HG02938 (cell line): Measurements from ENCODE around the gene GALNT17.
"Not testable (repeated sequence)": the region's sequence is repeated elsewhere in the genome, so short reads cannot be mapped to it uniquely, and the experiment has no call there.

Experiments
- ATAC-seq: cut with Tn5 transposase; IDR thresholded peaks from one replicate; pipeline ENCODE4 v1.9.1; 2021; ENCODE audit warnings: mild to moderate bottlenecking, moderate library complexity; ENCODE audit not compliant: unreplicated experiment

GALNT17 gene

DNA sequence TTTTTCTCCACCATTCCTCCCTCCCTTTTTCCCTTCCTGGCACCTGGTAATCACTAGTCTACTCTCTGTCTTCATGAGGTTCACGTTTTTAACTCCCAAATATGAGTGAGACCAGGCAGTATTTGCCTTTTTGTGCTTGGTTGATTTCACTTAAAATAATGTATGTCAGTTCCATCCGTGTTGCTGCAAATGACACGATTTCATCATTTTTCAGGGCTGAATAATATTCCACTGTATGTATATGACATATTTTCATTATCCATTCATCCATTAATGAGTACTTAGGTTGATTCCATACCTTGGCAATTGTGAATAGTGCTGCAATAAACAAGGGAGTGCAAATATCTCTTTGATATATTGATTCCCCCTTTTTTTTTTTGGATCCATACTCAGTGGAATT, 25.8 kb downstream of the GALNT17 start:
- ATAC-seq: no peak

DNA sequence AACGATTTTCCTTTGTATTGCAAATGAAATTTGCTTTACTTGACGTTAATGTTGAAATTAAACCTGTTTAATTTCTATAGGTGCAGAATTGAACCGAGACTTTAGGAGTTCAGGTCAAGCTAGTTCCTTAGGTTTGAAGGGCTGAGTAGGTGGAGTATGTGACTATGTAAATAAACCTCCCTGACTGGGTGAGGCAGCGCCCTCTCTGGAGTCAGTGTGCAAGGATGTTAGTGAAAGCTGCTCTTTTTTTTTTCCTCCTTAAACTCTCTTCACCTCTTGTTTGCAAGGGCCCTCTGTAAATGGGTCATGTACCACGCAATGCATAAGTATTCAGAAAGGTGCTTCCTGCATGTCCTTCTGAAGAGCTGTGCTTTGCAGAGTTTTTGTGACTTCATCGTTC, 33.8 kb downstream of the GALNT17 start:
- no peak for ATAC-seq

DNA sequence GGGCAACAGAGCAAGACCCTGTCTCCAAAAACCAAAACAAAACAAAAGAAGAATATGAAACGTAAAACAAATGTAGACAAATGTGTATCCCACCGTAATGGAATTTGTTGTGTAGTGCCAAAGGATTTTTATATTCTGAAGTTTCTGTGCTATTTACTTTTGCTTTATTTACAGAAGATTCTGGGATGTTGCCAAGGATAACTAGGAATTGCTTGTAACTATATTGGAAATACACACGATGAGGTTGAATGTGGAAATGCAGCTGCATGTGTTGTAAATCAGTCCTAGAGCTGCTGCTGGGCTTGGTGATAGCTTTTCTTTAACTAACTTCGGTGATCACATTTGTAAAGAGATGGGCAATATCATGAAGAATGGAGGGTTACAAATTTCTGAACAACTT, 39.5 kb downstream of the GALNT17 start:
- ATAC-seq: no peak

DNA sequence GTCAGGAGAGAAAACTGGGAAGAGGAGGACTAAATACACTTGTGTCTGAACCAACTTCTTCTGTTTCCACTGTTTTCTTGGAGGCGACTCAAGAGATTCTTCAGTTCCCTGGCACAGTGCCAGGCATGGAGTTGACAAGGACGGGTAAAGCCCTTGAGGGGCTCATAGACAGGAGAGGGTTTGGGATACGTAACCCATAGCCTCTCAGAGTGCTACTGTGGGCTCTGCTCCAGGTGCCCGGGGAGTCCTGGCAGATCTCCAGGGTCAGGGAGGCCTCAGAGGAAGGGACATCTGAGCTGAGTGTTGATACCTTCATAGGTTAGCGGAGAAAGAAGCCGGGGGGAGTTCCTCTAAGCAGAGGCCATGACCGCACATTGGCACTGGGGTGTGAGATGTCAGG, 42.0 kb downstream of the GALNT17 start:
- no peak for ATAC-seq

DNA sequence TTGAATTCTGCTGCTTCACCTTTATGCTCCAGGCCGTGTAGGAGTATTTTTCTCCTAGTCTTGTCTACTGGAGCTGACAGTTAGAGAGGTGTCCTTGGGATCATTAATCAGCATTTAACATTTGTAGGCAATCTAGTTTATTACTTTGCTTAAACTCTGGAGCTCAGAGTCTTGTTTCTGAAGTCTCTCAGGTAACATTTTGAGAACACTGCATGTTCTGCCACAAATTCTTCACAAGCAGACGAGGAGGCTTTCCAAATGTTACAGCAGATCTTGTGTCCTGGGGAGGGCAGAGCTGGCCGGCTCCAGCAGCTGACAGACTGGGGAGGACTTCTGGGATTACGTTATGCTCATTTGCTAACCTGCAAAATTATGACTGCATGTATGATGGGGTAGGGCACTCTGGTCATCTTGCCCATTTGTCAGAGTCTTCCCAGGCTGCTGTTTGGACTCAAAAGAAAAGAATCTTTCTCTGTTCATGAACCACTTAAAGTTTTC, 50.5 kb downstream of the GALNT17 start:
- no peak for ATAC-seq

DNA sequence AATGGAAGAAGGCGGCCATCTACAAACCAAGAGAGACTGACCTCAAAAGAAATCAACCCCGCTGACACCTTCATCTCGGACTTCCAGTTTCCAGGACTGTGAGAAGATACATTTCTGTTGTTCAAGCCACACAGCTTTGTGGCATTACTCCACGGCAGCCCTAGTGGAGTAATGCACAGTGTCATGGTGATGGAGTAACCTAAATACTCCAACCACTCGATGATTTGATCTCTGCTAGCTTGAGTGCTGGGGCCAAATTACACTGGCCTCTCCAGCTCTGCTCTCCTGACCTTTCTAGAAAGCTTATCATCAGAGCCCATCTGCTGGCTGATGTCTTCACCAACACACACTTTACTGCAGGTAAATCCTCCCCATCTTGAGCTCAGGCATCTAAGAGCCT, 52.2 kb downstream of the GALNT17 start:
- ATAC-seq: no peak

DNA sequence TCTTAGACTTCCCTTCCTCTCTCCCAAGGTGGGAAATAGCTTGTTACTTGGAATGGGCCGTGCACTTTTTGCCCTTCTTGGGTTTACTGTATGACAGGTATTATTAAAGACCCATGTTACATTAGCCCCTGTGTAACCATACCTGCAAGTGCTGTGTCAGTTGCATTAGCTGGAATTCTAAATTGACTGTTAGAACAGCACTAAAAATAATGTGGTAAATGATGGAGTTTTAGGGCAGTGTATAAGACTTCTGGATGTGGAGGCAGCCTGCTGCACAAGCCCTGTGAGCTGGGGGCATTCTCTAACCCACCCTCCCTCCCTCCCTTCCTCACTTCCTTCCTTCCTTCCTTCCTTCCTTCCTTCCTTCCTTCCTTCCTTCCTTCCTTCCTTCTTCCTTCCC, 52.7 kb downstream of the GALNT17 start:
- no peak for ATAC-seq

DNA sequence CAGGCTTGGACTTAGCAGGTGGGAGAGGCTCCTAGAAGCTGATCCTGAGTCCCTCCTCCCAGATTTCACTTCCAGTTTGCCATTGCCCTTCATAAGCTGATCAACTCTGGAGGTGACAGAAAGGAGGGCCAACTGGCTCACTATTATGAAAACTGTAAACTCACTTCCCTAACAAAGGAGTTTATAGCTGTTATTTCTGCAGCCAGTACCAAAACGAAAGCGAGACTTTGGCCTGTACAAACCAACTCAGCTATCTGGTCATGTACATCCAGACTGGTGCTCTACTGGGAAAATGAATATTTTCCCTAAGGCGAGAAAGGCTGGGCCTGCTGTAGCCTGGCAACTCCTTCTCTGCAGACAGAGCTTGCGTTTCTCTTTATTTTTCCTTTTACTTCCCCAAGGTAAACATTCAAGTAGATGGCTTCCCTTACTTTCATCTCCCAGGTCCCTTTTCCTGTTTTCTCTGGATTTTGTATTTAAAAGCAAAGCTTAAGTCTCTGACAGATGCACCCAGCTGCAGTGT, 54.7 kb downstream of the GALNT17 start:
- no peak for ATAC-seq

DNA sequence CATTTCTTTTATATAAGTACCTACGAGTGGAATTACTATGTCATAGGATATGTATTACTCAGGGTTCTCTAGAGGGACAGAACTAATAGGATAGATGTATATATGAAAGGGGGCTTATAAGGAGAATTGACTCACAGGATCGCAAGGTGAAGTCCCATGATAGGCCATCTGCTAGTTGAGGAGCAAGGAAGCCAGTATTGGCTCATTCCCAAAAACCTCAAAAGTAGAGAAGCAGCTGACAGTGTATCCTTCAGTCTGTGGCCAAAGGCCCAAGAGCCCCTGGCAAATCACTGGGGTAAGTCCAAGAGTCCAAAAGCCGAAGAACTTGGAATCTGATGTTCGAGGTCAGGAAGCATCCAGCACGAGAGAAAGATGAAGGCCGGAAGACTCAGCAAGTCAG, 59.8 kb downstream of the GALNT17 start:
- ATAC-seq: no peak

DNA sequence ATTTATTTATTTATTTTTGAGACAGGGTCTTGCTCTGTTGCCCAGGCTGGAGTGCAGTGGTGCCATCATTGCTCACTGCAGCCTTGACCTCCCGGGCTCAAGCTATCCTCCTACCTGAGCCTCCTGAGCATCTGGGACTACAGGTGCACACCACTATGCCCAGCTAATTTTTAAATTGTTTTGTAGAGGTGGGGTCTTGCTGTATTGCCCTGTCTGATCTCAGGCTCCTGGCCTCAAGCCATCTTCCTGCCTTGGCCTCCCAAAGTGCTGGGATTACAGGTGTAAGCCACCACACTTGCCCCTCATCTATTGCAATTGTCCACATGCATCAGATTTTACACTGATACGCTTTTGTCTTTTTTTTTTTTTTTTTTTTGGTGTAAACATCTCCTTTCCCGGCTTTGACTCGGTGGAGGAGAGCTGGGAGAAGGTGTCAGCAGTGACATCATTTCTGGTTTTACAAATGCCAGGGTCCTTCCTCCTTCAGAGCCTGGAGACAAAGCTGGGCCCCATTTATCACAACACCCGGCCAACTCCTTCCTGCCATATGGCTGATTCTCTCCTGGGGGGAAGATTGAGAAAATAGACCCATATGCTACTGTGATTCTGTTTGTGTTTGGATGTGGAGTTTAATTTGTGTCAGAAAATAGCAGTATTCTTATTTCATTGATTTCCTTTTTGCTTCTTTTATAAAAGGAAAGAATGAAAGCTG, 61.3 kb downstream of the GALNT17 start:
- ATAC-seq: no peak

DNA sequence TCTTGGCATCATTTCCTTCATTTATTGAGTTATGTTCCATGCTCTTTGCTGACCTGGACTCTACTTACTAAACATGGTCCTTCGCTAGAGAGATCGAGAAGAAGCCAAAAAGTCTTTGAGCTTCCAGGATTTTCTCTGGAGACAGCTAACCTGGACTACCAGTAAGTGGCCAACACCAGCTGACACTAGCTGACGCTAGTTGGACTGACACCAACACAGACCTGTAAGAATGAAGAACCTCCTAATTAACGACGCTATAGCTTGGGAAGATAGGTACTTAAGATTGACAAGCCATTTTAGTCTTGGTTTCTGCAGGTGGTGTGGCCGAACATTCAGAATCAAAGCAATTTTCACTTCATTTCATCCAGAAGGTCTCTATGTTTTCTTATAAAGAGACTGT, 66.4 kb downstream of the GALNT17 start:
- ATAC-seq: no peak

DNA sequence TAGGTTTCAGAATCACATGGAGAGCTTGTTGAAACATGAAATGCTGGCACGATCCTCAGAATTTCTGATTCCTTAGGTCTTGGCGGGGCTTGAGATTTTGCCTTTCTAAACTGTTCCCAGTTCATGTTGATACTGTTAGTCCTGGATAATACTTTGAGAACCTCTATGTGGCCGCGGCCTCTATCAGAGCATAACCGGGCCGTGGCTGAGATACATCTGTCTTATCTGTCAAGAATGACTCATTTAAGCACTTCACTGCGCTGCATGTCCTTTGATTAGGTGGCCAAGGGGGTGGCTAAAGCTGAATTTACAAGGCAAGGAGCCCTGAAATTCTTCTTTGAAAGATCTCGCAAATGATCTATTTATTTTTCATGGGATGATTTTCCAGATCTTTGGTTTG, 66.9 kb downstream of the GALNT17 start:
- ATAC-seq: no peak

DNA sequence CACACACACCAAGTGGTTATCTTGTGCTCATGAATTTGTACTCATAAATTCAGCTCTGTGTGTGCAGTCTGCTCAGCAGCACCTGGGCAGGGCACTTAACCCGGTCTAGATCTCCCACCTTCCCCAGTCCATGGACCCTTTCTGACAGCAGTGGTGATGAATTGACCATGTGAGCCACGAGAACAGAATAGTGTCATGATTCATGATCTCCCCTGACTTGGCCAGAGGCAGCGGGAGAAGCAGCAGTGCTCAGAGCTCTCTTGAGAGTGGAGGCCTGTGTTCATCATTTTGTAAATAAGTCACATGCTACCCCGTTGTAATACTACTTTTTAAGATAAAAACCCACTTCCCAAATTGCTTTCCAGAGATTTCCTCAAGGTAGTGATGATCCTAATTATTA, 74.2 kb downstream of the GALNT17 start:
- ATAC-seq: no peak

DNA sequence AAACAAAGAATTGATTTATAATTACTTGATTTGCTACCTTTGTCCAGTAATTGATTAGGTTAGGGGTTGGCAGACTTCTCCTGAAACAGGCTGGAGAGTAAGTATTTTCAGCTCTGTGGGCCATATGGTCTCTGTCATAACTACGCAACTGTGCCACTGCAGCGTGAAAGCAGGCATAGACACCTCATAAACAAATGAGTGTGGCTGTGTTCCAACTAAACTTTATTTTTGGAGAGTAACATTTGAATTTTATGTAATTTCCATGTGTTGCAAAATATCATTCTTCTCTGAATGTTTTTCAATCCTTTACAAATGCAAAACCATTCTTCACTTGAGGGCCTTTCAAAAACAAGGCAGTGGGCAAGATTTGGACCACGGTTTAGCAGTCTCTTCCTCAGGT, 76.9 kb downstream of the GALNT17 start:
- no peak for ATAC-seq

DNA sequence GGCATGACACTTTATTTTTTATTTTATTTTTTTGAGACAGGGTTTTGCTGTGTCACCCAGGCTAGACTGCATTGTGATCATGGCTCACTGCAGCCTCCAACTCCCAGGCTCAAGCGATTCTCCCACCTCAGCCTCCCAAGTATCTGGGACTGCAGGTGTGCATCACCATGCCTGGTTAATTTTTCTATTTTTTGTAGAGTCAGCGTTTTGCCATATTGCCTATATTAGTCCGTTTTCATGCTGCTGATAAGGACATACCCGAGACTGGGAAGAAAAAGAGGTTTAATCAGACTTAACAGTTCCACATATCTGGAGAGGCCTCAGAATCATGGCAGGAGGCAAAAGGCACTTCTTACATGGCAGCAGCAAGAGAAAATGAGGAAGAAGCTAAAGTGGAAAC, 77.5 kb downstream of the GALNT17 start:
- not testable (repeated sequence) for ATAC-seq

DNA sequence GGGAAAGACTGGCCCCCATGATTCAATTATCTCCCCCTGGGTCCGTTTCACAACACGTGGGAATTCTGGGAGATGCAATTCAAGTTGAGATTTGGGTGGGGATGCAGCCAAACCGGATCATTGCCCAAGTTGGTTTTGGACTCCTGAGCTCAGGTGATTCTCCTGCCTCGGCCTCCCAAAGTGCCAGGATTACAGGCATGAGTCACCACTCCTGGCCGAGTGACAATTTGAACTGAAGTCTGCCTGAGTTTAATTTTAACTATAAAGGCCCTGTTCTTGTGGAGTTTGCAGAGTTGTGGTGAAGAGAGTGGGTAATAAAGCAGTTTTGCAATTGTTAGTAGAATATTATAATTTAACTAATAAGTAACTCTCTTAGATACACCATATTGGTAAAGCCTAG, 78.3 kb downstream of the GALNT17 start:
- no peak for ATAC-seq

DNA sequence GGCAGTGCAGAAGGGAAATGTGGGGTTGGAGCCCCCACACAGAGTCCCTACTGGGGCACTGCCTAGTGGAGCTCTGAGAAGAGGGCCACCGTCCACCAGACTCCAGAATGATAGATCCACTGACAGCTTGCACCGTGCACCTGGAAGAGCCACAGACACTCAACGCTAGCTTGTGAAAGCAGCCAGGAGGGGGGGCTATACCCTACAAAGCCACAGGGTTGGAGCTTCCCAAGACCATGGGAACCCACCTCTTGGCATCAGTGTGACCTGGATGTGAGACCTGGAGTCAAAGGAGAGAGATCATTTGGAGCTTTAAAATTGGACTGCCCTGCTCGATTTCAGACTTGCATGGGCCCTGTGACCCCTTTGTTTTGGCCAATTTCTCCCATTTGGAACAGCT, 80.5 kb downstream of the GALNT17 start:
- ATAC-seq: not testable (repeated sequence)

DNA sequence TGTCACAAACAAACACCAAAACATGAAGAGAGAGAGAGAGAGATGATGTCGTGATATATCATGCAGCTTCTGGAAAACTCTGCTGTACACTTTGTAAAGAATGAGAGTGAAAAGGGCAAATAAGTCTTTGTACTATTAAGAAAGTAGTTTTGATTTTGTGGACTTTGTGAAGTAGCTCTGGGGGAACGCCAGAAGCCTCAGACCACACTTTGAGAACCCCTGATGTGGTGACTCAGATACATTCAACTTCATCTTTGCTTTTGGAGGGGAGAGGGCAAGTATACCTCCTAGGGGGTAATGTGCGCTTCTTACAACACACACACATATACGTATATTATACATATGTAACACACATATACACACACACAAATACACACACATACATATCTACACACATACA, 84.3 kb downstream of the GALNT17 start:
- no peak for ATAC-seq

DNA sequence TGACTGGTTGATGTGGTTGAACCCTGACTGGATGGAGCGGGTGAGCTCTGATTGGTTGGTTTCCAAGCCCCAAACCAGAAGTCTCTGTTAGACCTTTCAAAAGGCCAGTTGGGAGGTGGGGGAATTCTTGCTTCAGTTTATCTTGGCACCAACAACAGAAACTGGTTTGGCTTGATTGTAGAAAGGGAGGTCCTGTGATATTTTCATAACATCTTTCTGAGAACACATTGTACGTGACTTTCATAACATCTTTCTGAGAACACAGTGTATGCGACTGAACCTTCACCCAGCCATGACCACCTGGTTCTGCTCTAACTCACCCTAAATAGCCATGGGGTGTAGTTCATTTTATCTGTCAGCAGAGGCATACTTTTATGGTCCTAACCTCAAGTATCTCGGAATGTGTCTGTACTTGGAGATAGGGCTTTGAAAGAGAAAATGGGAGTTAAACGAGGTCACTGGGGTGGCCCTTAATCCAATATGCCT, 88.3 kb downstream of the GALNT17 start:
- no peak for ATAC-seq

DNA sequence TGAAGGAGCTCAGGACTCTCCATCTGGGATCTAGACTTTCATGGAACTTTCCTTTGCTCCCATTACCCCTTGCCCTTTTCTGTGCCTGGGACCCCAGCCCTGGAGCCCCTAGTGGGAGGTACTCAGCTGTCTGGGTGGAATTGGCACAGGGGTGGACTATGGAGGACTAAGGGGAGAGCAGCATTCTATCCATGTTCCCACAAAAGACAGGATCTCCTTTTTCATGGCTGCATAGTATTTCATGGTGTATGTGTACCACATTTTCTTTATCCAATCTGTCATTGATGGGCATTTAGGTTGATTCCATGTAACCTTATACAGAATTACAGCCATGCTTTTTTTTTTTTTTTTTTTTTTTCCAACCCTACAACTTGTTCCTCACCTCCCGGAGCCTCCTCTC, 89.1 kb downstream of the GALNT17 start:
- no peak for ATAC-seq

DNA sequence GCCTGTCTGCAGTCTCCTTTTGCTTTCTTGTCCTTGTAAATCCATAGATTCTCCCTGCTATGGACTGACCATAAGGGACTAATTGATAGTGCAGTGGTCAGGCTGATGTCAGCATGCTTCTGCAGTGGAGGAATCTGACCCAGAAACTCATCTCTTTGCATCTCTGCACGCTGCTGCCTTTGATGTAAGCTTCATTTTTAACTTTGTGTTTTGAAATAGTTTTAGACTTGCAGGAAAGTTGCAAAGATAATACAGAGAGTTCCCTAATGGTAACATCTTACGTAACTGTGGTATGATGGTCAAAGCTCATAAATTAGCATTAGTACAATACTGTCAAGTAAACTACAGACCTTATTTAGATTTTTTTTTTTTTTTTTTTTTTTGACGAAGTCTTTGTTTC, 89.6 kb downstream of the GALNT17 start:
- no peak for ATAC-seq

DNA sequence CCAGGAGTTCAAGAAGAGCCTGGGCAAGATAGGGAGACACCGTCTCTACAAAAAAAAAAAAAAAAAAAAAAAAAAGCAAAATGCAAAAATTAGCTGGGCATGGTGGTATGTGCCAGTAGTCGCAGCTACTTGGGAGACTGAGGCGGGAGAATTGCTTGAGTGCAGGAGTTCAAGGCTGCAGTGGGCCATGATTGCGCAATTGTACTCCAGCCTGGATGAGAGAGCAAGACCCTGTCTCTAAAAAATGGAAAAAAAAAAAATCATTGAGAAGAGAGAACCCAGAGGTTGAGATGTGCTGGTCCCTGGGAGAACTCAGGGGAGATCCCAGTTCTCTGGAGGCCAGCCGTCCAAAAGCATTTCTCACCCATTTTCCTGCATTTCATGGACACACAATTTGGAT, 95.2 kb downstream of the GALNT17 start:
- no peak for ATAC-seq

DNA sequence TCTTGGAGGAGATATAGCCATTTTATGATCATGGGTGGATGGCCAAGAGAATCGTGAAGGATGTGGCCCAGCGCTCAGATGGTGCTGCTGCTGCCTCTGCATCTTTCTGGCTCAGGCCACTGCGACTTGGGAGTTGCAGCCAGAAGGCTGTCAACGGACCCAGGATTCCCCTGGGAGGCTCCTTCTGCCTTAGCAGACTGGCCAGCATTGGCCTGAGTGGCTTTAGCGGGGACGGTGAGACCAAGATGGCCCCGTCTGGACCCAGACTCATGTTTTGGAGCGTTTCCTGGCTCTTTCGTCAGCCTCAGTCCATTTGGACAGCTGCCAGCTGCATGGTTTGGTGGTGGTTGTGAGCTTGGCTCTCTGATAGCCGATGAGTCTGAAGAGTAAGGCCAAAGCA, 97.2 kb downstream of the GALNT17 start:
- no peak for ATAC-seq
